CD4-positive, alpha-beta T cell treated with Interleukin-12 subunit alpha and Interleukin-12 subunit beta, for 1 hour (primary cell): ENCODE measurements around the gene SDK1.
"Not testable (repeated sequence)": the region's sequence is repeated elsewhere in the genome, so short reads cannot be mapped to it uniquely, and the experiment has no call there.

Experiments
- DNase-seq: peaks from one replicate; pipeline ENCODE4 v3.0.0-alpha.2; 2020

Gene SDK1

GRCh38 chr7:4245866-4246470 lies 944.9 kb downstream of the SDK1 start:
- DNase-seq, result no peak

- DNase-seq, result no peak
These were observed 945.5 kb downstream of the SDK1 start for GRCh38 chr7:4246536-4246935.

- no peak for DNase-seq
These were observed 946.2 kb downstream of the SDK1 start for GRCh38 chr7:4247106-4247876.

GRCh38 chr7:4248295-4248694 lies 947.2 kb downstream of the SDK1 start:
- no peak for DNase-seq

- no peak for DNase-seq
These were observed 948.2 kb downstream of the SDK1 start for GRCh38 chr7:4249241-4249640.

- DNase-seq, result no peak
These were observed 954.3 kb downstream of the SDK1 start for GRCh38 chr7:4255336-4255735.

- DNase-seq, result no peak
These were observed 955.2 kb downstream of the SDK1 start for GRCh38 chr7:4256286-4256685.

GRCh38 chr7:4257146-4258111 lies 956.4 kb downstream of the SDK1 start:
- no peak for DNase-seq

- DNase-seq, result not testable (repeated sequence)
These were observed 959.1 kb downstream of the SDK1 start for GRCh38 chr7:4260116-4260515.

- no peak for DNase-seq
These were observed 960.0 kb downstream of the SDK1 start for GRCh38 chr7:4260867-4261600.

GRCh38 chr7:4261601-4261960 lies 960.5 kb downstream of the SDK1 start:
- DNase-seq, result no peak

GRCh38 chr7:4264206-4264605 lies 963.2 kb downstream of the SDK1 start:
- DNase-seq, result not testable (repeated sequence)

- no peak for DNase-seq
These were observed 964.0 kb downstream of the SDK1 start for GRCh38 chr7:4265066-4265465.

- DNase-seq, result no peak
These were observed 964.6 kb downstream of the SDK1 start for GRCh38 chr7:4265676-4266075.

GRCh38 chr7:4266270-4267040 lies 965.4 kb downstream of the SDK1 start:
- no peak for DNase-seq

- no peak for DNase-seq
These were observed 966.4 kb downstream of the SDK1 start for GRCh38 chr7:4267341-4268039.

- no peak for DNase-seq
These were observed 967.3 kb downstream of the SDK1 start for GRCh38 chr7:4268040-4268965.

GRCh38 chr7:4269086-4269485 lies 968.0 kb downstream of the SDK1 start:
- DNase-seq, result no peak

- no peak for DNase-seq
These were observed 968.7 kb downstream of the SDK1 start for GRCh38 chr7:4269746-4270145.

- DNase-seq, result no peak
These were observed 969.2 kb downstream of the SDK1 start for GRCh38 chr7:4270268-4270667.
